ENCODE data around the gene ANTXR1. TPM values are rescaled to one million over a fixed set of nuclear protein-coding genes. Genes with fewer than 3 reads are reported as not detected.

Gene ANTXR1
- total and polyA plus RNA-seq, 10 donors = 2.8 to 66.7 (median 36.9) TPM

DNA sequence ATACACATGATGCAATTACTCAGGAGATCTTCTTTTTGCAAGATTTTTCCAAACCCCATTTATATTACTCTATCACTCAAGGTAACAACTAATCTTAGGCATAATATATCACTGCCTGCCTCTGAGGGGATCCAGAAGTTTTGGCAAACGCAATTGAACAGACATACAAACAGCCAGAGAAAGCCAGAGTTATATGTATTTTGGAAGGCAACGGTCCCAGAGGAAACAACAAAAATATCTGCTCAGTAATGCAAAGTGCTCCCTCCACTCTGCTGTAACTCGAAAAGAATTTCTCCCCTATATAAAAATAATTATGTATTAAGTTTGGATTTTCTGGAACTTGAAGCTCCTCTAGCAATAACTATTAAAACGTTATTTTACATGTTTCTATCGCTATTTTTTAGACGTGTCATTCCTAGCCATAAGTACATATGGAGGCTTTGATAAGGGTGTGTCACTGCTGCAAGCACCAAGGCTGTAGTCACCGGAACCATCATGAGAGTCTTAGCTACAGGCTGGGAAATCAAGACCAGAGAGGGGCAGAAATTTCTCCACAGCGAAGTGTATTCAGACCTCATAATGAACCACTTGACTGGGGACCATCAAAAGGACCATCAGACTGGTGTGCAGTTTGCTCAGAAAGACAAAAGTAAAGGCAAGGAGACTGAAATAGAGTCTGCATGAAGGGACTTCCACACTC, 42.3 kb upstream of the ANTXR1 start:
- no peaks in the 10 kb centered on the region for H3K36me3 ChIP-seq
- no peaks in the 10 kb centered on the region for H3K27me3 ChIP-seq (replicated peaks in 1 of 7)
- intact Hi-C loops (cut with DNase I; ENCODE audit: low total_unique reads) = no loop called here
- WGBS, 5 donors = 82 to 90% (median 87%) methylated on average over 8 of the region's 8 CpGs
- no peaks in the 10 kb centered on the region for H3K9me3 ChIP-seq
- DNase-seq = no peak
- no peak overlapping the region for H3K27ac ChIP-seq
- H3K4me1 ChIP-seq = no peaks in the 10 kb centered on the region
- TF ChIP-seq, protein P1, sequence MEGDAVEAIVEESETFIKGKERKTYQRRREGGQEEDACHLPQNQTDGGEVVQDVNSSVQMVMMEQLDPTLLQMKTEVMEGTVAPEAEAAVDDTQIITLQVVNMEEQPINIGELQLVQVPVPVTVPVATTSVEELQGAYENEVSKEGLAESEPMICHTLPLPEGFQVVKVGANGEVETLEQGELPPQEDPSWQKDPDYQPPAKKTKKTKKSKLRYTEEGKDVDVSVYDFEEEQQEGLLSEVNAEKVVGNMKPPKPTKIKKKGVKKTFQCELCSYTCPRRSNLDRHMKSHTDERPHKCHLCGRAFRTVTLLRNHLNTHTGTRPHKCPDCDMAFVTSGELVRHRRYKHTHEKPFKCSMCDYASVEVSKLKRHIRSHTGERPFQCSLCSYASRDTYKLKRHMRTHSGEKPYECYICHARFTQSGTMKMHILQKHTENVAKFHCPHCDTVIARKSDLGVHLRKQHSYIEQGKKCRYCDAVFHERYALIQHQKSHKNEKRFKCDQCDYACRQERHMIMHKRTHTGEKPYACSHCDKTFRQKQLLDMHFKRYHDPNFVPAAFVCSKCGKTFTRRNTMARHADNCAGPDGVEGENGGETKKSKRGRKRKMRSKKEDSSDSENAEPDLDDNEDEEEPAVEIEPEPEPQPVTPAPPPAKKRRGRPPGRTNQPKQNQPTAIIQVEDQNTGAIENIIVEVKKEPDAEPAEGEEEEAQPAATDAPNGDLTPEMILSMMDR (IDR thresholded peaks at IDR 0.05 in 8 of 11, conservative IDR thresholded peaks at IDR 0.05 in 3 of 11) = no peak
- TF ChIP-seq POLR2A (IDR thresholded peaks at IDR 0.05) (no peak), POLR2AphosphoS5 (IDR thresholded peaks at IDR 0.05) (no peak)
- no peak overlapping the region for H3K4me3 ChIP-seq

DNA sequence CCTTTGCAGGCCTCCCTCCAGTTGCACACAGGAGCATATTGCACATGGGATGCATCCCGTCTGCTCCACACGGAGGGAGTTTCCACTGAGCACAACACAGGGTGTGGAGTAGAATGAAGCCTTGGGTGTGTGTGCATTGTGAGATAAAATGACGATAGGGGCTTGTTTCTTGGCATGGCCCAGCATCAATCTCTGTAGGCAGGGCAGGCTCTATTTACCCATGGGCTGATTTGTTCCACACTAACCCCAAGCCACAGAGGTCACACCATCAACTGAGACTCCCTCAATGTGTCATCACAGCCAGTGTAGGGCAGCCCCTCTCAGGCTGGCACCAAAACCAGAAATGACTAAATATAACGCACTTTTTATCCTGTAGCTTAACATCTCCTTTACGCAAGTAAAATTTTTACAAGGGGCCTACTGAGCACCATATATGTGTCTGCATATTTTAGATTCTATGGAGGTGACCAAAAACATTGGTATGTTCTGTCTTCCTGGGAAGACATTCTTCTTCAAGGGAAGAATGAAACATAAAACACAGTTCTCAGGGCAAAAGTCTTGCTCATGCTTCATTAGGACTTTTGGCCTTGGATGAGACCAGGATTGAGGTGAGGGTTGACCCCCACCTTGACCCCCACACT, 41.3 kb upstream of the ANTXR1 start:
- no peak overlapping the region for H3K27ac ChIP-seq
- intact Hi-C loops (cut with DNase I; ENCODE audit: low total_unique reads) = no loop called here
- TF ChIP-seq, protein P1 (IDR thresholded peaks at IDR 0.05 in 8 of 11, conservative IDR thresholded peaks at IDR 0.05 in 3 of 11) = no peak
- TF ChIP-seq POLR2AphosphoS5 (IDR thresholded peaks at IDR 0.05) = no peak
- TF ChIP-seq POLR2A (IDR thresholded peaks at IDR 0.05) = no peak

DNA sequence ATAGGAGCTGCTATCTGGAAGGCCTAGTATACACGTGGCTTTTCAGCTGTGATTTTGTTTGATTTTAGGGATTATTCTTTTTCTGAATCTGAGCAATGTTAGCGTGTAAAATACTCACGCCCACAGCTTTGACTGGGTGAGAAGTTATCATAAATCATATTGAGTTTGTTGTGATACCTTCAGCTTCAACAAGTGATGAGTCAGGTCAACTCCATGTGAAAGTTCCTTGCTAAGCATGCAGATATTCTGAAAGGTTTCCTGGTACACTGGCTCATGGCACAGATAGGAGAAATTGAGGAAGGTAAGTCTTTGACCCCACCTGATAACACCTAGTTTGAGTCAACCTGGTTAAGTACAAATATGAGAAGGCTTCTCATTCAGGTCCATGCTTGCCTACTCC, 38.7 kb upstream of the ANTXR1 start, which contains the start of gene GKN1:
Gene GKN1, plus strand, starts transcription at position 386 of the 400 bp plus-strand sequence. CDS start 42 bp downstream, outside the sequence.
- no peak within 1 kb of the TSS for H3K27ac ChIP-seq
- peaks cover 0 to 5% (median 0%) of the 10 kb centered on the region in 7 donors for H3K27me3 ChIP-seq (replicated peaks in 1 of 7)
- WGBS, 5 donors = 46 to 70% (median 55%) methylated on average over 3 of the region's 3 CpGs
- no peaks in the 10 kb centered on the region for H3K9me3 ChIP-seq
- intact Hi-C loops (cut with DNase I; ENCODE audit: low total_unique reads) = no loop called here
- no peak within 1 kb of the TSS for H3K4me3 ChIP-seq
- no peak for TF ChIP-seq POLR2A (IDR thresholded peaks at IDR 0.05)
- TF ChIP-seq, protein P1 (IDR thresholded peaks at IDR 0.05 in 8 of 11, conservative IDR thresholded peaks at IDR 0.05 in 3 of 11) = no peak
- TF ChIP-seq POLR2AphosphoS5 (IDR thresholded peaks at IDR 0.05) = no peak
- DNase-seq = no peak
- no peaks in the 10 kb centered on the region for H3K4me1 ChIP-seq
- no peaks in the 10 kb centered on the region for H3K36me3 ChIP-seq

More for the DNA sequence above, 41.3 kb upstream of the ANTXR1 start:
- no peak for DNase-seq
- WGBS, 5 donors = 48 to 77% (median 70%) methylated on average over 5 of the region's 5 CpGs
- Histone ChIP-seq H3K36me3 (no peaks in the 10 kb centered on the region), H3K27me3 (replicated peaks in 1 of 7) (no peaks in the 10 kb centered on the region), H3K4me1 (no peaks in the 10 kb centered on the region), H3K9me3 (no peaks in the 10 kb centered on the region), H3K4me3 (no peak overlapping the region)

All from spleen (tissue), 11 donors.